Measurements from ENCODE around the gene LRRN2. TPM values are rescaled to one million over a fixed set of nuclear protein-coding genes. Genes with fewer than 3 reads are reported as not detected.

The LRRN2 gene
- total RNA-seq, 4 donors from 2014 or later, result 1.8 to 6.4 (median 4.1) TPM

GRCh38 chr1:204616641-204617040 is 68.9 kb downstream of the LRRN2 start:
- no peak for DNase-seq (ENCODE audit: low spot score)
- no peak for TF ChIP-seq CTCF (IDR thresholded peaks at IDR 0.05)
- no peak for ATAC-seq (ENCODE audit: low FRiP score)

GRCh38 chr1:204615881-204616280 is 69.7 kb downstream of the LRRN2 start:
- TF ChIP-seq CTCF (IDR thresholded peaks at IDR 0.05), result no peak
- ATAC-seq (ENCODE audit: low FRiP score) (no peak), DNase-seq (ENCODE audit: low spot score) (no peak)

- DNase-seq (ENCODE audit: low spot score) (no peak), ATAC-seq (ENCODE audit: low FRiP score) (no peak)
- TF ChIP-seq CTCF (IDR thresholded peaks at IDR 0.05), result no peak
Measured at GRCh38 chr1:204613636-204614035, 71.9 kb downstream of the LRRN2 start.

GRCh38 chr1:204612326-204612725 is 73.2 kb downstream of the LRRN2 start:
- no peak for TF ChIP-seq CTCF (IDR thresholded peaks at IDR 0.05)
- ATAC-seq (ENCODE audit: low FRiP score) (no peak), DNase-seq (ENCODE audit: low spot score) (no peak)

- DNase-seq (ENCODE audit: low spot score) (no peak), ATAC-seq (ENCODE audit: low FRiP score) (no peak)
- no peak for TF ChIP-seq CTCF (IDR thresholded peaks at IDR 0.05)
Measured at GRCh38 chr1:204611036-204611435, 74.5 kb downstream of the LRRN2 start.

GRCh38 chr1:204607910-204608309 is 77.6 kb downstream of the LRRN2 start:
- no peak for ATAC-seq (ENCODE audit: low FRiP score)
- no peak for DNase-seq (ENCODE audit: low spot score)
- no peak for TF ChIP-seq CTCF (IDR thresholded peaks at IDR 0.05)

- DNase-seq (ENCODE audit: low spot score) (no peak), ATAC-seq (ENCODE audit: low FRiP score) (no peak)
- no peak for TF ChIP-seq CTCF (IDR thresholded peaks at IDR 0.05)
Measured at GRCh38 chr1:204605791-204606190, 79.7 kb downstream of the LRRN2 start.
